Raji (cell line): ENCODE data around the gene HINFP.

Experiments used
- POLR2A ChIP-seq: IDR thresholded peaks from 2 replicates; pipeline ENCODE4 v1.6.1; 2011; ENCODE audit warnings: low read depth, low read length, control low read depth; ENCODE audit not compliant: insufficient read depth

HINFP gene

DNA sequence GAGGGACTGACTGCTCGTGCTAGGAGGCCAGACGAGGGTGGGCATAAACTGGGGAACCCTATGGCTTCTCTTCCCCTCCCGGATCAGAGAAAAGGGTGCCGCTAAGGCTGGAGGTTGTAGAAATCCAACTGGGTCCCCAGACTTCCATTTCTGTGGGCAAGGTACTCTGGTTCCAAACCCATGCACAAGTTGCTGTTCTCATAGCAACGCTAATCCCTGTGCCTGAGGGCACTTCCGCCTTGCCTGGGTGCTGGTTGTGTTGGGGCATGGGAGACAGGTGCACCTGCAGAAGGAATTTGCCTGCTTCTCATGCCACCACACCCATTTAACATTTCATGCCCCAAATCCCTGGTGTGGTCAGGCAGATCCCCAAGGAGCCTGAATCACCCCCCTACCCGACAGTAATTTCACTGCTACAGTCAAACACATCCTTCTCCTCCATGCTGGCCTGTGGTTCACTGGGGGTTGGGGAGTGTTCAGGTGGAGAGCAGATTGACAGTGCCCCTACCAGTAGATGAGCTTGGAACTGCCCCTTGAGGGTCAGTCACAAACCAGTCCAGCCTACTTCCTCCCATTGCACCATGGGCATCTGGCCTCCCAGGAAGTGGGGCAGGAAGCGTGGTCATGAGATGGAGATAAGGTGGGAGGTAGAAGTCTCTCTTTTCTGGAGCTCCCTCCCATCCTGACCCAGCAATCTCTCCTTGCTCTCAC, 13.1 kb upstream of the HINFP start:
- no peak; the same call in 1 of the 2 replicates for TF ChIP-seq POLR2A

DNA sequence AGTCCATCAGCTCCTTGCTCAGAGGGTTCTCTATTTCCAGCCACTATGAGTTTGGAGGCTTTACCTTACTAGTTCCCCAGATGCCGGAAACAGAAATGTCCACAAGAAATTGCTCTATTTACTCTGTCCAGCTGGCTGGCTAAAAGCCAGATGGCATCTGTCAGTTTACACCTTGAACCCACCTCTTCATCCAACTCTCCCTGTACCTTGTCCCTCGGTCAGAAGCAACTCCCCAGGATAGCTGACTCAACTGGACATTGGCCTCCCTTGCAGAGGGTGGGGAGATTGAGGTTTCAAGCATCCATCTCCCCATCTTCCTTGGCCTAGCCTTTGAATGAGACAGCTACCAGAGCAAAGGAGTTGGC, 12.5 kb upstream of the HINFP start:
- TF ChIP-seq POLR2A, result no peak

DNA sequence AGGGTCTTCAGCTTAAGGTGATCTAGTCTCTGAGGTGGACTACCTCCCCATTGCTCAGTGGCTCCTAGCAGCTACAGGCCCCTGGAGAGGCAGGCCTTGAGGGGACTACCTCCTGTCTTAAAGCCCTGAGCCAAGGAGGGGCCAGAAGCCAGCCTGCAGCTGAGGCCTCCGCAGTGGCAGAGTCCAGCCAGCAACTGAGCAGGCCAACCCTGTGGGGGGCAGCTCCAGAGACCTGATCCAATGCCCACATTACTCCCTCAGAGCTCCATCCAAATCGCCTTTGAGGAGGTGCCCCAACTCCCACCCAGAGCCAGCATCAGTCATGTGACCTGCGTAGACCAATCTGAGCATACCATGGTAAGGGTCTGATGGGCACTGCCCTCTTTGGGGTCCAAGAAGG, 11.5 kb upstream of the HINFP start:
- no peak for TF ChIP-seq POLR2A

DNA sequence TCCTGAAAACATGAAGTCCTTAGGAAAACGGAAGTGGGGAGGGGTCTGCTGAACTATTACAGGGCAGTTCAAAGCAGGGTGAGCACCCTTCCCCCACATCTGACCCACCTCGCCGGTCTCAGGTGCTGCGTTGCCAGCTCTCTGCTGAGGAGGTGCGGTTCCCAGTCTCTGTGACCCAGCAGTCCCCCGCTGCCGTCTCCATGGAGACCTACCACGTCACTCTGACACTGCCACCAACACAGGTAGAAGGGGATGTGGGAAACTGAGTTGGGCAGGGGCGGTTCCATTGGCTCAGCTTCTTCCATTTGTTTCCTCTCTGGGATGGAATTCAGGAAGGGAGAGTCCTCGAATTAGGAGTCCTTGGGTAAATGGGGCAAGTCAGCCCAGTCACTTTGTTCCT, 10.9 kb upstream of the HINFP start:
- no peak for TF ChIP-seq POLR2A

DNA sequence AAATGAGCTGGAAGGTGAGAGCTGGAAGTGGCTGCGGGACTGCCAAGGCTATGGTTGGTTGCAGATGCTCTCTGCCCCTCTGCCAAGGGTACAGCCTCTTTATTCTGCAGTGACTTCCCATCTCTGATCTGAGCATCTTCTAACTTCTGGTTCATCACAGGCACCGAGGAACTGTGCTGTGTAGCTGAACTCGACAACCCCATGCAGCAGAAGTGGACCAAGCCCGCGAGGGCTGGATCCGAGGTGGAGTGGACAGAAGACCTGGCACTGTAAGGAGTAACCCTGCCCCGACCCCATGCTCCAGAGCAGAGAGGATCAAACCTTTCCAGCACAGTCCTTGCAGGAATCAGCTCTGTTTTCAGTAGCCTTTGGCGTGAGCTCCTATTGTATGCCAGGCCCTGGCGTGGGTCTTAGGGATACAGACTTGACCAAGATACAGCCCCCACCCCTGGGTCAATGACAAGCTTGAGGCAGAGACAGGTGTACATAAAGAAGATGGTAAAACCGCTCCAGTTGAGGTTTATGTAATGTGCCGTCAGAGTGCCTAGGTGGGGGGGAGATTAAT, 9.9 kb upstream of the HINFP start:
- TF ChIP-seq POLR2A, result no peak

DNA sequence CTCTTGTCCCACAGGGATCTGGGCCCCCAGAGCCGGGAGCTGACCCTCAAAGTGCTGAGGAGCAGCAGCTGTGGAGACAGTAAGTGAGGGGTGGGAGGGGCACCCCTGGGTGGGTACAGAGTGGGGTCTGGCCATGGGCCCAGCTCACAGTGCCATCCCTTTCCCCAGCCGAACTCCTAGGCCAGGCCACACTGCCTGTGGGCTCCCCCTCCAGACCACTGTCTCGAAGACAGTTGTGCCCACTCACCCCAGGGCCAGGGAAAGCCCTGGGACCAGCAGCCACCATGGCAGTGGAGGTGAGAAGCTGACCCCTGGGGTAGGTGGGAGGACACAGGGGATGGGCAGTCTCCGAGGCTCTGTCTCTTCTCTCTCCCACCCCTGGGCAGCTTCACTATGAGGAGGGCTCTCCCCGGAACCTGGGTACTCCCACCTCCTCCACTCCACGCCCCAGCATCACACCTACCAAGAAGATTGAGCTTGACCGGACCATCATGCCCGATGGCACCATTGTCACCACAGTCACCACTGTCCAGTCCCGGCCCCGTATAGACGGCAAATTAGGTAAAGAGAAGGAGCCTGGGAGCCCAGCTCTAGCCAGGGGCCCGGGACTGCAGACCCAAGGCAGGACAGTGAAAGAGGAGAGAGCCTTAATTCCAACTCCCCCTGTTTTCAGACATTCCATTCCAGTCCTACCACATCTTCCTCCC, 8.9 kb upstream of the HINFP start:
- TF ChIP-seq POLR2A, result no peak

DNA sequence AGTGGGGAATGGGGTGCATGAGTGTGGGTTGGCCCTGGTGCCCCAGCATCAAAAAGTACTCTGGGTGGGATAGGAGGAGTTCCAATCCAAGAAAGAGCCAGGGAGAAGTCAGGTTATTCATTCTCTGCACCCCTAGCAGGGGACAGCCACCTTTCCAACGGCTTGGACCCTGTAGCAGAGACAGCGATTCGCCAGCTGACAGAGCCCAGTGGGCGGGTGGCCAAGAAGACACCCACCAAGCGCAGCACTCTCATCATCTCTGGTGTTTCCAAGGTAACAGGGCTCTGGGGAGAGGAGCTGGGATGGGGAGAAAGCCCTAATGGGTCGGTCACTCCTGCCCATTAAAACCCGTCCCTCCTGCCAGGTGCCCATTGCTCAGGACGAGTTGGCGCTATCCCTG, 7.7 kb upstream of the HINFP start:
- TF ChIP-seq POLR2A, result no peak

DNA sequence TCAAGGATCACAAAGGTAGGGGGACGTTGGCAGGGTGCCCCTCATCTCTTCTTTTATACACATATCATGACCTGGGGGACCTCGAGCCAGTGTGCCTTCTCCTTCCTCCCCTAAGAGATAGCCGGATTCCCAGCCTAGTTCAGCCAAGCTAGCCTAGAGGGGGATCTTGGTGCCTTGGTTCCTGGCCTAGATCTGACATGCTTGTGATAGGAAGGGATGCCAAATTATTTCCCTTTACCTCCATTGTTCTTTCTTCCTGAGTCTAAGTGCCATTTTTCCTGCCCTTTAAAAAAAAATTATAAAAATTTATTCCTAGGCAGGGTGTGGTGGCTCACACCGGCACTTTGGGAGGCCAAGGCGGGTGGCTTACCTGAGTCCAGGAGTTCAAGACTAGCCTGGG, 7.0 kb upstream of the HINFP start:
- TF ChIP-seq POLR2A, result no peak

DNA sequence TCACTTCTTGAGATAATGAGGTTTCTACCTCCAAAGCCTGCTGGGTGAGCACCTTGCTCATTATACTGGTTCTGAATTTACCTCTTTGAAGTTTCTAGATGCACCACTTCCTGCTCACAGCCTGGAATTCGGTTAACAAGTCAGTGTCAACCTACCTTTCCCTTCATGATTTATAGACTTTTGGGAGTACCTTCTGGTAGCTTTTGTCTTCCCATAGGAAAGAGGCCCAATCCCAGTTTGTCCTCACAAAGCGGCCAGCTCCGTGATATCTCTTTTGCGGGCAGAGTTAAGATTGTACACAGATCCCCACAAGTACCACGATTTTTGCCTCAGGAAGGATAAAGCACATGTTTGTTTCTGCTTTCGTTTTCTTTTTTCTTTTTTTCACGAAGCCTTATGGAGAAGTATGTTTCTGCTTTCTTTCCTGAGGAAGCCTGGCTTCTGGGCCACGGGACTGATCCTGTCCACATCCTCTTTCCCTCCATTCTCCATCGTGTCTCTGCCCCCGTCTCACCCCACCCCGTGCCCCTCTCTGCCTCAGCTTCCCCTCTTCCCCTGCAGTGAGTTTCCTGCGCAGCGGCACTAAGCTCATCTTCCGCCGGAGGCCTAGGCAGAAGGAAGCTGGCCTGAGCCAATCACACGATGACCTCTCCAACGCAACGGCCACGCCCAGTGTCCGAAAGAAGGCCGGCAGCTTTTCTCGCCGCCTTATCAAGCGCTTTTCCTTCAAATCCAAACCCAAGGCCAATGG, 5.7 kb upstream of the HINFP start:
- TF ChIP-seq POLR2A, result no peak

DNA sequence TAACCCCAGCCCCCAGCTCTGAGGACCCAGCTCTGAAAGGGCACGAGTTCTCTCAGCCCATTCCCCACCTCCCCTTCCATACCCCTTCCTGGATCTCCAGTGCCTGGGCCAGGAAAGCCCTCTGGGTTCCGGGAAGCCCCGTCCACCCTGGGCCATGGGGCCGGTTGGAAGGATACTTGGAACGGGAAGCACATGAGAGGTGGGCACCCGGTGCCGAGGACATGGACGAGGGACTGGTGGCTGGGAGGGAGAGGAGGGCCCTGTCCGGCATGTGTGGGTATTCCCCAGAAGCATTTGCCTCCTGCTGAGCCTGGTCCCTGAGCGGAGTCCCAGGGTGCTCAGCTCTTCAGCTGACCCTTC, 5.2 kb upstream of the HINFP start:
- no peak for TF ChIP-seq POLR2A

DNA sequence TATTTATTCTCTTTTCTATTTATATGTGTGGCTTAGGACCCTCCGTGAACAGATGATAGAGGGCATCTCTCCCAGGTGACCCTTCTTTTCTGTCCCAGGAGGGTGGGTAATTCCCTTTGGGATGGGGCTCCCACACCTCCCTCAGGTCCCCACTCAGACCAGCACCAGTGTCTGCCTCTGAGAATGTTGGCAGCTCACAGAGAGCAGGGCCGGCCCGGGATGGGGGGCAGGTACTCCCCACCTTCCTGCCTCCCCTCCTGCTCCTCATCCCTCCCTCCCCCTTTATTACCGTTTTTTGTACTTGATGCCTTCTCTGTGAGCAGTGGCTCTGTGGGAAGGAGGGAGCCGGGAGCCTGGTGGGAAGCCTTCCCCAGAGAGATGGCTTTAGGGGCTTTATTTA, 4.8 kb upstream of the HINFP start:
- TF ChIP-seq POLR2A, result no peak

DNA sequence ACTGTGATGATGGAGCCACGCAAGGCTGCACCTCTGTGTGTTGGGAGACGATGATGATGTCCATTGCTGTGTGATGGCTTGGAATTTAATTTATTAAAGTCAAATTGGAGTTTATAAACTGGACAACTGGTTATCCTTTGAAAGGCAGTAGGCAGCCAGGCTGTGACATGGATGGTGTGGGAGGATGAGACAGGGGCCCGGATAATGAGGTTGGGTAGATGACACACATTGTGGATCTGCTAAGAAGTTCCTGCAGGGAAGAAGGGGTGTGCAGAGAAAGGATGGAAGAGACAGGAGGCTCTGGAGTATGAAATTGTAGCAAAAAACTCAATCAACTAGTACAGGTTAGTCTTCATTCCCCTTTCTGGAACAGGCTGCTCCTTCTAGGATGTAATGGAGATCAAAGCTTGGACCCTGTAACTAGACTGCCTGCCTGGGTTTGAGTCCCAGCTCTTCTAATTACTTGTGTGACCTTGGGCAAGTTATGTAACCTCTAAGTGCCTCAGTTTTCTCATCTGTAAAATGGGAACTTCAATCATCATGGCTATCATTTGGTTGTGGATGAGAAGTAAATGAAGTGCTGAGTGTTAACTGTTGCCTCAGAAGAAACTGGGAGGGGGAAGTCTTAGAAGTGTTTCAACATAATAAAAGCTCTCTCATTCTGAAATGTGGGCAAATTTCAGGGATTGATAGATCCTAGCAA, 4.2 kb upstream of the HINFP start:
- TF ChIP-seq POLR2A, result no peak

DNA sequence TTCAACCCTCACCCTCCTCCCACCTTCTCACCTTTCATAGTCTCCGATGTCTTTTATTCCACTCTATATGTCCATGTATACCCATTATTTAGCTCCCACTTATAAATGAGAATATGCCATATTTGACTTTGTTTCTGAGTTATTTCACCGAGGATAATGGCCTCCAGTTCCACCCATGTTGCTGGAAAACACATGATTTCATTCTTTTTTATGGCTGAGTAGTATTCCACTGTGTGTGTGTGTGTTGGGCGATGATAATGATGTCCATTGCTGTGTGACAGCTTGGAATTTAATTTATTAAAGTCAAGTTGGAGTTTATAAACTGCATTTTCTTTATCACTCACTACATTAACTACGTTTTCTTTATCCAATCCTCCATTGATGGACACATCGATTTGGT, 3.2 kb upstream of the HINFP start:
- no peak for TF ChIP-seq POLR2A

DNA sequence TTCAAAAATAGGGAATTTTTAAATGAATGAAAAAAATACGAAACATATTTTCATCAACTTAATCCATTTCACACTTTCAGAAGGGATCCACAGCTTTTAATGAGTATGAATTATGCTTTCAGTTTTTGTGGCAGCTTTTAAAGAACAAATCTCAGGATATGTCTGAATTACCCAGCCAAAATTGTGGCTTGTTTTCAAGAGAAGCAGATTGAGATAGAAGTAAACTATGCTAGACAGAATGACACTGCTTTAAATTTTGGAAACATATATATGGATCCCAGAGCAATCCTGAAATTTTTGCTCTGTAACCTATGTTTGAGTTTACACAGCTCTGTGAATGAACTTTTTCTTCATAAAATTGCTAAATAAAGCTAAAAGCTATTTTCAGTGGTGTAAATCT, 2.4 kb upstream of the HINFP start:
- TF ChIP-seq POLR2A, result no peak

DNA sequence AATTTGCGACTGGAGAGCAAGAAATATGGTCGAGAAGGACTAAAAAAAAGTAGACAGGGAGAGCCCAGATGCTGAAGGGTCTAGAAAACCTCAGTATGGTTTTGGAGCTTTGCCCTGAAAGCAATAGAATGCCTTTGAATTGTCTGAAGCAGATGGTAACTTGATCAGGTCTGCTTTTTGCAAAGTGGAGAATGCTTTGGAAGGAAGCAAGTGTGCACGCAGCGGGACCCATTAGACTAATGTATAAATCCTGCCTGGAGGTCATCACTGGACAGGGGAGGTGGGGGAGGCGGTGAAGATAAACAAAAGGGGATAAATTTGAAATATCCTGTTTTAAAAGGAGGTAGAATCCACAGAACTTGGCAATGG, 757 bp upstream of the HINFP start:
- TF ChIP-seq POLR2A, result no peak

DNA sequence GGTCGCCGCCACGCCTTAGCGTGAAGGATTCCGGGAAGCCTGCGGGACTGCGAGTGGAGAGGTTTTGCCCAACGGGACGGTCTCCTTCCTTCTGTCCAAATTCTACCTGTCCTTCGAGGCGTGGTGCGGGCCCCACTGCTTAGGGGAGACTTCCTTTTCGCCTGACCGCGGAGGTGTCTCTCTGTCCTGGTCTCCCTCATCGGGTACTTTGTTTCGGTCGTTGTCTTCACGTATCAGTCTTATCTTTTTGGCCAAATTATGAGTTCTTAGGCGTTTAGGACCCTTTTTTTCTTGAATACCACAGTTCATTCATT, 388 bp downstream of the HINFP start:
- TF ChIP-seq POLR2A, result no peak
